ENCODE results near the gene SDF4. TPM values are rescaled to one million over a fixed set of nuclear protein-coding genes. Genes with fewer than 3 reads are reported as not detected.

The SDF4 gene
- total and polyA plus RNA-seq, 2 experiments from 2014 or later, result 45.0 to 62.6 TPM

DNA sequence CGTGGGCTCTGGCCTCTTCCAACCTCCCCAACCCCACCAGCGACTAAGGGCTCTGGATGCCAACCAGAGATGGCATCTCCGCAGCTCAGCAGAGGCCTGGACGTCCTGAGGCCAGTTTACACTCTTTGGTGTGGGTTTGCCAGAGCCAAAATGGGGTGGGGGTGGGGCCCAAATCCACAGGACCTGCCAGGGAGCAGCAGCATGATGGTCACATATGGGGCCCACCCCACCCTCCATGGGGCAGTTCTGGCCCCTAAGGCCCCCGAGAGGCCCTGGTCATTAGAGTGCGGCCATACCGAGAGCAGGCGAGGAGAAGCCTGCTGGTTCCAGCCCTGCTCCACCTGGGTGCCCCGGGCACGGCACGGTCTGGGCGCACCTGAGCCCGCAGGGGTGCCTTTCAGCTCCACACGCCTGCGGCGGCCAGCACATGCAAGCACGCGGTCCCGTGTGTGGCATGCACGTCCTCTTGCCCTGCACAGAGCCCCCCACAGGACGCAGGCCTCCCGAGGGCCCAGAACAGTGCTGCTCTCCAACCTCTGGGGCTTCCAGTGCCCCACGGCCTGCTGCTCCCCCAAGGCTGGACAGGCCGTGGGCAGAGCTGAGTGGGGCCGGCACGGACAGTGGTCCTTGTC is 9.9 kb upstream of the SDF4 start:
- Histone ChIP-seq H3K4me3 (no peak overlapping the region), H3K36me3 (ENCODE audit: insufficient read depth) (no peaks in the 10 kb centered on the region), H3K79me2 (replicated peaks; ENCODE audit: insufficient read depth) (no peaks in the 10 kb centered on the region), H3K9me2 (ENCODE audit: insufficient read depth) (no peaks in the 10 kb centered on the region), H3F3A (replicated peaks; ENCODE audit: low read depth) (no peaks in the 10 kb centered on the region), H3K4me2 (no peak overlapping the region), H2AFZ (no peak overlapping the region), H3K27me3 (ENCODE audit: insufficient read depth) (peaks cover 7% of the 10 kb centered on the region; the same call in 1 of the 2 replicates), H3K27ac (ENCODE audit: low read depth) (no peak overlapping the region), H3K4me1 (ENCODE audit: insufficient read depth) (peaks cover 3% of the 10 kb centered on the region; the same call in 1 of the 2 replicates), H4K20me1 (replicated peaks; ENCODE audit: insufficient read depth) (no peaks in the 10 kb centered on the region)
- H3K27ac Mint-ChIP-seq, result no peak overlapping the region
- no peak for ATAC-seq
- H3K9me3 Mint-ChIP-seq, result no peaks in the 10 kb centered on the region
- H3K4me1 Mint-ChIP-seq, result no peaks in the 10 kb centered on the region
- no peak overlapping the region for H3K4me3 Mint-ChIP-seq
- no peak for TF ChIP-seq EZH2phosphoT487 (IDR thresholded peaks at IDR 0.05; ENCODE audit: unreplicated experiment)
- TF ChIP-seq ZNF114 (CRISPR knock-in tag; IDR thresholded peaks at IDR 0.05), result no peak
- TF ChIP-seq, protein P1, sequence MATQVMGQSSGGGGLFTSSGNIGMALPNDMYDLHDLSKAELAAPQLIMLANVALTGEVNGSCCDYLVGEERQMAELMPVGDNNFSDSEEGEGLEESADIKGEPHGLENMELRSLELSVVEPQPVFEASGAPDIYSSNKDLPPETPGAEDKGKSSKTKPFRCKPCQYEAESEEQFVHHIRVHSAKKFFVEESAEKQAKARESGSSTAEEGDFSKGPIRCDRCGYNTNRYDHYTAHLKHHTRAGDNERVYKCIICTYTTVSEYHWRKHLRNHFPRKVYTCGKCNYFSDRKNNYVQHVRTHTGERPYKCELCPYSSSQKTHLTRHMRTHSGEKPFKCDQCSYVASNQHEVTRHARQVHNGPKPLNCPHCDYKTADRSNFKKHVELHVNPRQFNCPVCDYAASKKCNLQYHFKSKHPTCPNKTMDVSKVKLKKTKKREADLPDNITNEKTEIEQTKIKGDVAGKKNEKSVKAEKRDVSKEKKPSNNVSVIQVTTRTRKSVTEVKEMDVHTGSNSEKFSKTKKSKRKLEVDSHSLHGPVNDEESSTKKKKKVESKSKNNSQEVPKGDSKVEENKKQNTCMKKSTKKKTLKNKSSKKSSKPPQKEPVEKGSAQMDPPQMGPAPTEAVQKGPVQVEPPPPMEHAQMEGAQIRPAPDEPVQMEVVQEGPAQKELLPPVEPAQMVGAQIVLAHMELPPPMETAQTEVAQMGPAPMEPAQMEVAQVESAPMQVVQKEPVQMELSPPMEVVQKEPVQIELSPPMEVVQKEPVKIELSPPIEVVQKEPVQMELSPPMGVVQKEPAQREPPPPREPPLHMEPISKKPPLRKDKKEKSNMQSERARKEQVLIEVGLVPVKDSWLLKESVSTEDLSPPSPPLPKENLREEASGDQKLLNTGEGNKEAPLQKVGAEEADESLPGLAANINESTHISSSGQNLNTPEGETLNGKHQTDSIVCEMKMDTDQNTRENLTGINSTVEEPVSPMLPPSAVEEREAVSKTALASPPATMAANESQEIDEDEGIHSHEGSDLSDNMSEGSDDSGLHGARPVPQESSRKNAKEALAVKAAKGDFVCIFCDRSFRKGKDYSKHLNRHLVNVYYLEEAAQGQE (IDR thresholded peaks at IDR 0.05; ENCODE audit: unreplicated experiment), result no peak
- TF ChIP-seq, protein P2, sequence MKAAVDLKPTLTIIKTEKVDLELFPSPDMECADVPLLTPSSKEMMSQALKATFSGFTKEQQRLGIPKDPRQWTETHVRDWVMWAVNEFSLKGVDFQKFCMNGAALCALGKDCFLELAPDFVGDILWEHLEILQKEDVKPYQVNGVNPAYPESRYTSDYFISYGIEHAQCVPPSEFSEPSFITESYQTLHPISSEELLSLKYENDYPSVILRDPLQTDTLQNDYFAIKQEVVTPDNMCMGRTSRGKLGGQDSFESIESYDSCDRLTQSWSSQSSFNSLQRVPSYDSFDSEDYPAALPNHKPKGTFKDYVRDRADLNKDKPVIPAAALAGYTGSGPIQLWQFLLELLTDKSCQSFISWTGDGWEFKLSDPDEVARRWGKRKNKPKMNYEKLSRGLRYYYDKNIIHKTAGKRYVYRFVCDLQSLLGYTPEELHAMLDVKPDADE (IDR thresholded peaks at IDR 0.05), result no peak
- TF ChIP-seq POLR2AphosphoS5 (IDR thresholded peaks at IDR 0.05; ENCODE audit: low read depth), result no peak
- TF ChIP-seq ZNF331 (CRISPR knock-in tag; IDR thresholded peaks at IDR 0.05; ENCODE audit: low read depth), result no peak
- TF ChIP-seq NANOG (IDR thresholded peaks at IDR 0.05; ENCODE audit: borderline replicate concordance), result no peak
- TF ChIP-seq, protein P3, sequence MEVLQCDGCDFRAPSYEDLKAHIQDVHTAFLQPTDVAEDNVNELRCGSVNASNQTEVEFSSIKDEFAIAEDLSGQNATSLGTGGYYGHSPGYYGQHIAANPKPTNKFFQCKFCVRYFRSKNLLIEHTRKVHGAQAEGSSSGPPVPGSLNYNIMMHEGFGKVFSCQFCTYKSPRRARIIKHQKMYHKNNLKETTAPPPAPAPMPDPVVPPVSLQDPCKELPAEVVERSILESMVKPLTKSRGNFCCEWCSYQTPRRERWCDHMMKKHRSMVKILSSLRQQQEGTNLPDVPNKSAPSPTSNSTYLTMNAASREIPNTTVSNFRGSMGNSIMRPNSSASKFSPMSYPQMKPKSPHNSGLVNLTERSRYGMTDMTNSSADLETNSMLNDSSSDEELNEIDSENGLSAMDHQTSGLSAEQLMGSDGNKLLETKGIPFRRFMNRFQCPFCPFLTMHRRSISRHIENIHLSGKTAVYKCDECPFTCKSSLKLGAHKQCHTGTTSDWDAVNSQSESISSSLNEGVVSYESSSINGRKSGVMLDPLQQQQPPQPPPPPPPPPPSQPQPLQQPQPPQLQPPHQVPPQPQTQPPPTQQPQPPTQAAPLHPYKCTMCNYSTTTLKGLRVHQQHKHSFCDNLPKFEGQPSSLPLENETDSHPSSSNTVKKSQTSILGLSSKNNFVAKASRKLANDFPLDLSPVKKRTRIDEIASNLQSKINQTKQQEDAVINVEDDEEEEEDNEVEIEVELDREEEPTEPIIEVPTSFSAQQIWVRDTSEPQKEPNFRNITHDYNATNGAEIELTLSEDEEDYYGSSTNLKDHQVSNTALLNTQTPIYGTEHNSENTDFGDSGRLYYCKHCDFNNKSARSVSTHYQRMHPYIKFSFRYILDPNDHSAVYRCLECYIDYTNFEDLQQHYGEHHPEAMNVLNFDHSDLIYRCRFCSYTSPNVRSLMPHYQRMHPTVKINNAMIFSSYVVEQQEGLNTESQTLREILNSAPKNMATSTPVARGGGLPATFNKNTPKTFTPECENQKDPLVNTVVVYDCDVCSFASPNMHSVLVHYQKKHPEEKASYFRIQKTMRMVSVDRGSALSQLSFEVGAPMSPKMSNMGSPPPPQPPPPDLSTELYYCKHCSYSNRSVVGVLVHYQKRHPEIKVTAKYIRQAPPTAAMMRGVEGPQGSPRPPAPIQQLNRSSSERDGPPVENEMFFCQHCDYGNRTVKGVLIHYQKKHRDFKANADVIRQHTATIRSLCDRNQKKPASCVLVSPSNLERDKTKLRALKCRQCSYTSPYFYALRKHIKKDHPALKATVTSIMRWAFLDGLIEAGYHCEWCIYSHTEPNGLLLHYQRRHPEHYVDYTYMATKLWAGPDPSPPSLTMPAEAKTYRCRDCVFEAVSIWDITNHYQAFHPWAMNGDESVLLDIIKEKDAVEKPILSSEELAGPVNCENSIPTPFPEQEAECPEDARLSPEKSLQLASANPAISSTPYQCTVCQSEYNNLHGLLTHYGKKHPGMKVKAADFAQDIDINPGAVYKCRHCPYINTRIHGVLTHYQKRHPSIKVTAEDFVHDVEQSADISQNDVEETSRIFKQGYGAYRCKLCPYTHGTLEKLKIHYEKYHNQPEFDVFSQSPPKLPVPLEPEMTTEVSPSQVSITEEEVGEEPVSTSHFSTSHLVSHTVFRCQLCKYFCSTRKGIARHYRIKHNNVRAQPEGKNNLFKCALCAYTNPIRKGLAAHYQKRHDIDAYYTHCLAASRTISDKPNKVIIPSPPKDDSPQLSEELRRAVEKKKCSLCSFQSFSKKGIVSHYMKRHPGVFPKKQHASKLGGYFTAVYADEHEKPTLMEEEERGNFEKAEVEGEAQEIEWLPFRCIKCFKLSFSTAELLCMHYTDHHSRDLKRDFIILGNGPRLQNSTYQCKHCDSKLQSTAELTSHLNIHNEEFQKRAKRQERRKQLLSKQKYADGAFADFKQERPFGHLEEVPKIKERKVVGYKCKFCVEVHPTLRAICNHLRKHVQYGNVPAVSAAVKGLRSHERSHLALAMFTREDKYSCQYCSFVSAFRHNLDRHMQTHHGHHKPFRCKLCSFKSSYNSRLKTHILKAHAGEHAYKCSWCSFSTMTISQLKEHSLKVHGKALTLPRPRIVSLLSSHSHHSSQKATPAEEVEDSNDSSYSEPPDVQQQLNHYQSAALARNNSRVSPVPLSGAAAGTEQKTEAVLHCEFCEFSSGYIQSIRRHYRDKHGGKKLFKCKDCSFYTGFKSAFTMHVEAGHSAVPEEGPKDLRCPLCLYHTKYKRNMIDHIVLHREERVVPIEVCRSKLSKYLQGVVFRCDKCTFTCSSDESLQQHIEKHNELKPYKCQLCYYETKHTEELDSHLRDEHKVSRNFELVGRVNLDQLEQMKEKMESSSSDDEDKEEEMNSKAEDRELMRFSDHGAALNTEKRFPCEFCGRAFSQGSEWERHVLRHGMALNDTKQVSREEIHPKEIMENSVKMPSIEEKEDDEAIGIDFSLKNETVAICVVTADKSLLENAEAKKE (CRISPR knock-in tag; IDR thresholded peaks at IDR 0.05), result no peak
- DNase-seq (ENCODE audit: low spot score), result no peak
- H3K27me3 Mint-ChIP-seq (ENCODE audit: insufficient read depth, low read depth, poor library complexity), result peaks cover 4% of the 10 kb centered on the region
- H3K36me3 Mint-ChIP-seq (ENCODE audit: low read depth), result no peaks in the 10 kb centered on the region
